ENCODE measurements around the gene LRMDA.

Gene LRMDA

DNA sequence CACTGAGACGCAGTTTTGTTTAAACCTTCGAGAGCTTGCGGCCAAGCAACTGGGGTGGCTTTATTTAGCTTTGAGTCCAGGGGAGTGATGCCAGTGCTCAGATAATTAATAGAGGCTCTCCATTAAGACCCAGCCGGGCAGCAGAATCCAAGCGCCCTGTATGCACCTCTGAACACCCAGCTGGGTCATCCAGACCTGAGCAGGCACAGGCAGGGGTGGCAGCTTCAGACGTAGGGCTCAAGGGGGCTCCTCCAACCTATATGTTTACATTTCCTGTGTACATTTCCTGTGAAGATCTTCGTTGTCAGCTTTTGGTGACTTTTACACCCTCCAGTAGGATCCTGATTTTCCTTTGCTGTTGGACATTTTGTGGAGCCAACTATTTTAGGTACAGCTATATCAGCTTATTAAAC is 719.5 kb downstream of the LRMDA start:
- DNase-seq = no peak

DNA sequence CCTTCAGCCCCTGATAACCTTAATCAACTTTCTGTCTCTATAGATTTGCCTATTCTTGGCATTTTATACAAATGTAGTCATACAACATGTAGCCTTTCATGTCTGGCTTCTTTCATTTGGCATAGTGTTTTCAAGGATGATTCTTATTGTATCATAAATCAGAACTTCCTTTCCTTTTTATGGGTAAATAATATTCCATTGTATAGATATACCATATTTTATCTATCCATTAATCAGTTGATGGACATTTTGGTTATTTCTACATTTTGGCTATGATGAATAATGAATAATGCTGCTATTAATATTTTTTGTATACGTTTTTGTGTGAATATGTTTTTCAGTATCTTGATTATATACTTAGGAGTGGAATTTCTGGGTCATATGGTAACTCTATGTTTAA is 720.8 kb downstream of the LRMDA start:
- DNase-seq = no peak

DNA sequence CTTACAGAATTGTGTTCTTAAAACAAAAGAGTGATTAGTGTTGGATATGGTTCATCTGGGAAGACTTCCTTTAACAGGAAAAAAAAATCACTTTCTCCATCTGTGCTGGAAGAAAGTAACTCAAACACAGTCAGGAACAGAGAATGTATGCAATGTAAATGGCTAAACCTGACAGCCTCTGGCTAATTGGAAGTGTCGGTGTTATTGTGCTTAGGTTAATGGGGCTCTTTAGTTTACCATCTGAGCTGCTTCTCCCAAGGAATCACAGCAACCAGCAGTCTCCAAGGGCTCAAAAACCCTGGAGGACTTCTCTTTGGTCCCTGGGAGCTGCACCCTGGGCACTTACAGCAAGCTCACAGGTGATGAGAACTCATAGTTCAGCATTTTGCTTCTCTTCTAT is 724.5 kb downstream of the LRMDA start:
- DNase-seq = no peak

DNA sequence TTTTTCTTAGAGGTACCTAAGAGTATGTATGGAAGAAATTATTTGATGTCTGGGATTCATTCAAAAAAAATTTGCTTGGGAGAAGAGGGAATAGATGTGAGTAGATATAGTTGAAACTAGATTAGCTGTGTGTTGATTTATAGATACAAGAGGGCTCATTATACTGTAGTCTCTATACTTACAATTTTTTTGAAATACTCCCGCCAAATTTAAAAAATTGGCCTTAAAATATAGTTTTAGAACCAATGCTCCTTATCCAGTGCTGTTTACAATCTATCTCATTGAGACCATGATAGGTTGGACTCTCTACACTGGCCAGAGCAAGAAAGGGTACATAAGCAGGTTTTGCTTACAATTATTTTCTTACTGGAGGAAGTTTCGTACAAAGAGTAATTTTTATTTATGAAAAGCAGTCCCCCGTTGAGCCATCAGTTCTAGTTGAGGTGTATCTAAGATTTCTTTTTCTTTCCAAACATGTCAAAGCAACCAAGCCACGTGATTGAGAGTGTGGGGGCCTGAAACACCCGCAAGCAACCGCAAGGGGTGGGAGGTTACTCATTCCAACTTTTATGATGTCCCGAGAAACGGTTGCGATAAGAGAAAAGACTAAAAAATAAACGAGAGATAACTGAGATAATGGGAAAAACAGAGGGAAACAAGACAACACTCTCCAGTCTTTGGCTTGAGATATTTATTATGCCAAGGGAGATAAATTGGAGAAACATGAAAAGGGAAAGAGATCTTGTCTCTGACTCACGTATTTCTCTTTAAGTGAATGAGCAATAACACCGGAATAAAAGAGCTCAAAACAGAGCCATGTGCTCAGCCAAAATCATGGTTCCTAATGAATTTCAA is 729.2 kb downstream of the LRMDA start:
- DNase-seq = no peak

DNA sequence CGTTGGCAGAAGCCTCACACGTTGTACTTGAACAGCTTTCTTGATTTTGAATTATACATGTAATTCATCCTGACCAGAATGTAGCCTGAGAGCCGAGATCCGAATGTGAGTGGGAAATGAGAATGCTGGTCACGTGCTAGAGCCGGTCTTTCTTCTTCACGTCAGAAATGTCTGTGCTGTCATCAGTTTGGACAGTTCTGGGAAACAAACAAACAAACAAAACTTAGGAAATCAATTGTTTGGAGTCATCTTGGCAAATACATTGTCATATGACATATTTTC is 729.8 kb downstream of the LRMDA start:
- DNase-seq = no peak

DNA sequence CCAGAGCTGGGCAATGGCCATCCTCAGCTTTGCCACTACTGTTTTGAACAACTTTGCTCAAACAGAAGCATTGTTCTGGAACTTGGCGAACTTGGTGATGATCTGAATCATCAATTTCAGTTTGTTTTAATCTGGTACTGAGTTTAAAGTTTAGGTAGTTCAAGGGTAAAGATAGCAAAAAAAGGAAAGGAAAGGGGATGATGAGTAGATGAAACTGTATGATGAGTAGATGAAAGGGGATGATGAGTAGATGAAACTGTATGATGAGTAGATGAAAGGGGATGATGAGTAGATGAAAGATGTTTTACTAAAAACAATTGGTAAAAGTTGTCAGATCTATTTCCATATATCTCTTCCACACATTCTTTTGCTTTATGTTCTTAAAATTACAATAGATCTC is 737.0 kb downstream of the LRMDA start:
- DNase-seq = no peak

DNA sequence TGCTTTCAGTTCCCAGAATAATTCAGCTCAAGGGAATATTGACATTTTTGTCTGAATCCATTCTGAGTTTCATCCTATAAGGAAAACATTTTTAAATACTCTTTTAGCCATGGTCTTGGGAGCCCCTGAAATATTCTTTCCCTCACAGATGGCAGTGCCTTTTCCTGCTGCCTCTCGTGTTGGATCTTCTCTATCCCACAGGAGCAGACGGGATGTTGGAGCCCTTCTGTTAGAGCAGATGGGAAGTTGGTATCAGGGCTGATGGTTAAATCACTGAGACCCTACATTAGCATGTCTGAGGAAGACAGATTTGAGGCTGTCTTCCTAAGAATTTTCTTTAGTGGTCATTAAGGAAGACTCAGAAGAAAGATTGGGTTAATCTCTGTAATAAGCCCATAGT is 737.8 kb downstream of the LRMDA start:
- no peak for DNase-seq

DNA sequence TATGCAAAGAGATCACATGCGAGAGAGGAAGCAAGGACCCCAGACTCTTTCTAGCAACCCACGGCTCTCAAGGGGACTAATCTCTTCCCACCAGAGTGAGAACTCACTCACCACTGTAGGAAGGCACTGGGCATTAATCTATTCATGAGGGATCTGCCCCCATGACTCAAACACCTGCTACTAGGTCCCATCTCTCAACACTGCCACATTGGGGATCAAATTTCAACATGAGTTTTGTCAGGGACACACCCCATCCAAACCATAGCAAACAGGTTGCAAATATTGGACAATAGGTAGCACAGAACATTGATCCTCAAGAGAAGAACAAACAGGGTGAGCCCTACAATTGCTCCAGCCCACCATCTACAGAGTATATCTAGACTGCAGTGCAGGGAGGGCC is 740.6 kb downstream of the LRMDA start:
- DNase-seq = no peak

DNA sequence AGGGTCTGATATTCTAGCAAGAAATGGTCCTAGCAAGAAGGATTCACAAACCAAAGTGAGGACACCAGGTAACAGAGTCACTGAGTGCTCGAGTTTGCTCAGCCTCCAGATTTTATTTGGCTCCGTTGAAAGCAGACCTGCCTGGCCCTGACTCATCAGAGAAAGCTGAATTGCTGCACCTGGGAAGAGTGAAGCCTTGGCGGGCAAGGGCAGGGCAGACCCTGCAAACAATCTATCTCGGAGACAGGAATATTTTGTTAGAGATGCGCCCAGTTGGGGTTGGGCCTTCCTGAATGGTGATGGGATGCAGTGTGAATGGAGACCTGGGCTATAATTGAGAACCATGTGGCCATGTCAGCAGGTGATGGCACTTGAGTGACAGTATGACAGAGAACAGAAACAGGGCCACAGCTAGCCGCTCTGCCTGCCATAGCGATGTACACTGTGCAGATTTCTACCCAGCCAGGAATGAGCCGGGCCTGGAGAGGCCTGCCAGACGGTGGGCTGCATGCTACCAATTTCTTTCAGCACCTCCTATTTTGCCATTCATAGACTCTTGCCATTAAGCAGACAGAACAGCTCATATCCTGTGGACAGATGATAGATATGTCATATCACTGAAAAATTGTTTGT is 744.2 kb downstream of the LRMDA start:
- no peak for DNase-seq

DNA sequence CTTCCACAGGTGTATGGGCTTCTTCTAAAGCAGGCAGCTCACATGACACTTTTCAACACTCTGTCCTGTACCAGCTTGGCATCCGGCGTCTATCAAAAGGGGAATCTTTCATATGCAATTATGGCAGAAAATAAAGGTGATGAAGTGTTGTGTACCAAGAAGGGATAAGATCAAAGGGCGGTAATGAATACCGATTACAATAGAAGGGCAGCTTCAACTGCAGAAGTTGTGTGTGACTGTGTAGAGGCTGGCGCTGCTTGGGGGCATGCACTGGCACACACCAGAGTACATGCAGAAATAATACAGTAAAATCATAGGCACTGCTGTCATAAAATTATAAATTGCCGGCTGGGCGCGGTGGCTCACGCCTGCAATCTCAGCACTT is 744.7 kb downstream of the LRMDA start:
- DNase-seq = no peak

DNA sequence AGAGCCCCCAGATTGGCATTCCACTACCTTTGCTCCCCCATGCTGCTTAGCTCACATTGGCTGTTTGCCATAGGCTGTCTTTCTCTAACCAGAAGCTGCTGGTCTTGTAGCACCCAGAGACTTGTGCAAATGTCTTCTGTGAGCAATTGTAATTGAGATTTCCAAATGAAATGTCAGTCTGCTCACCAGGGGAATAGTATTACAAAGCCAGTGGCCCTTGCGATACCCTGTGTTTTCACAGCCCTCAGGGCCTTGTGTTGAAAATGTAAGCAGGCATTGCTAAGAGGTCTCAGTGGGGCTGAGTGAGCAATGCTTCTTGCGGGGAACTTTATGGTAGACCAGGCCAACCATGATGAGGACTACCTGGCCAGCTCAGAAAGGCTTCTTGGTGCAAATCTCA is 746.5 kb downstream of the LRMDA start:
- DNase-seq = no peak

DNA sequence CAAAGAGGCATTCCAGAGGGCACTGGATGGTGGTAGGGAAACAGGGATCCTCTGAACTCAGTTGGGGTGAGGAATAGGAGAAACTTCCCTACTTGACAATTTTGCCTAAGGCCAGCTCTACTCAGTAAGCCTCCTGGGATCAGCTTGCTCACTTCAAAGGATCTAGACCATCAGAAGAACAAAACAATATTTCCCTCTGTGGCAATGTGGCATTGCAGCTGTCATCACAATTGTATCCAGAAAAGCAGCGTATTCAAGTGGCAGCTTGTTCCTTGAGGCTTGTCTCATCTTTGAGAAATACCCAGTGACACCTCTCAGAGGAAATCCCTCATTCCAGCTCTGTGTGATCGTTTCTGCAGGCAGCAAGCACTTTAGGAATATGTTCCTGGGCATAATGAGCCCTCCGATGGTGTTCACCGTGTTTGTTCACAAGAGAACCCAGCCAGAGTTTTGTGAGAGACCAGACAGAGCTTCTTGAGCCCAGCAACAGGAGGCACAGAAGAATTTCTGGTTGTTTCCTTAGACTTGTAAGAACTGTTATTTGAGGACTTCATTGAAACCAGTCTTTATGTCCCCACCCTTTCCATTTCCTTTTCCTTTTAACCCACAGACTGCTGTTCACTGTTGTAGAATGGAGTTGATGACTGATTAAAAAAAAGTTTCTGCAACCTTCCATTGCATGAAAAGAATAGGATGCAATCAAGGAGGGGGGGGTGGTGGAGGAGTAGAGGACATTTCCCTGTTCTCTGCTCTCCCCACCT is 747.3 kb downstream of the LRMDA start:
- no peak for DNase-seq

DNA sequence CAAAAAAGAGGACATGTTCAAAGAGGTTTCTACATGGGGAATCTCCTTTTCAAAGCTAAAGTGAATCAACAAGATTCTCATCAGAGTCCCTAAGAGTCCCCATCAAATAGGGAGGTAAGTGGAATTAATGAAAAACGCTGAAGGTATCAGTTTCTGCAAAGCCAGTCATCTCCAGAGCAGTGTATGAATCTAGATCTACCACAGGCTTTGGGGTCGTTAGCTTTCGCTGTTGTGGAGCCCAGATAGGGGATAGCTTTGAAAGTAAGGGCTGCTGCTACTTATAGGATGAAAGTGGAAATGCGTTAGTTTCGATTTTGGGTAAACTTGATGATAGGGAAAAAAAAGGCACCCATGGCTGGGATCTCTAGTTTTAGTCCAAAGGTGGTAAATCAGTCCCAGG is 748.4 kb downstream of the LRMDA start:
- no peak for DNase-seq

DNA sequence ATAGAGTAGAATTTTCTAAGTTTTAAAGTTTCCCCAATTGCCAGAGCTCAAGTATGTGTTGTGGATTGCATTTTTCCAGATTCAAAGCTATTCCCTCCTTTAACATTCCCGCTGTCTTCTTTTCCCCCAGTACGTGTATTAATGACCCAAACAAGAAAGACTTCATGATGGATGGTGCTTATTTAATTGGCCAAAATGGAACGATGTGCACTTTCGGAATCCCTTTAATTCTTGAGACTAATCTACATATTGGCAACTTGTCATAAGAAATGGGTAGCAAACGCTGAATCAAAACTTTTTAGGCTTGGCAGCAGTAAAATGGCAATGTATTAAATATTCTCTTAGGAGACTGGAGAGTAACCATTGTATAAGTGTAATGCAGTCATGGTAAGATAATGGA is 753.2 kb downstream of the LRMDA start:
- no peak for DNase-seq

DNA sequence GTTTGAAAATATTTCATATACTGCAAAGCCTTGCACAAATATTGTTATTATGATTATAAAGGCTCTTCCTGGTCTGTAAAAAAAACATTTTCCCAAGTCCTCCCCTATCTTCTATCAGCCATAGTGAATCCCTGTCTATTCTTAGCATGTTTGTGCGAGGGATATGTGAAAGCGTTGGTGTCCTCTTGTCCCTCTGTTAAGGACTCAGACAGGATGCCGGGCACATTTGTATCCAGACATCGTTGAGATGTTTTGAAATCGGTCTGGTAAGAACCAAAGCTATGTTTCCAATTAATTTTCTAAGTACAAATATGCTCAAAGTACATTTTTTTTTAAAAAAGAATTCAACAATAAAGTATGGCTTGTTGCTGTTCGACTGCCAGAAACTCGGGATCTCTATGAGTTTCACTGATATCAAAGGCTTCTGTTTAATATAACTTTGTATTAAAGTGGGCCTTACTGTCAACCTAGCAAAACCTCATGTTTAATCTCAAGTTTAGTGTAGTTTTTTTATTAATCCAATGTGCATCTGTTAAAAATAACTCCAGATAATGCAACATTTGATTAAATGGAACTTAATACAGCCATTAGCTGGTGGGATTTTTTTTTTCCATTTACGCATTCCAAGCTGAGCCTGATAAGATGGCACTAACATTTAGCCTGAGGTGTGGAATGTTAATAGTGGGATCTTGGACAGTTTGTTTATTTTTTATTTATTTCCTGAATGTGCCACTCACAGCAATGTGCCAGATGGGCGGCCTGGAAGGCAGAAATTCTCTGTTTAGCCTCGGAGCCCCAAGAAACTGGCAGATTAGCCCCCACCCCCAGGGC is 754.3 kb downstream of the LRMDA start:
- DNase-seq = no peak

DNA sequence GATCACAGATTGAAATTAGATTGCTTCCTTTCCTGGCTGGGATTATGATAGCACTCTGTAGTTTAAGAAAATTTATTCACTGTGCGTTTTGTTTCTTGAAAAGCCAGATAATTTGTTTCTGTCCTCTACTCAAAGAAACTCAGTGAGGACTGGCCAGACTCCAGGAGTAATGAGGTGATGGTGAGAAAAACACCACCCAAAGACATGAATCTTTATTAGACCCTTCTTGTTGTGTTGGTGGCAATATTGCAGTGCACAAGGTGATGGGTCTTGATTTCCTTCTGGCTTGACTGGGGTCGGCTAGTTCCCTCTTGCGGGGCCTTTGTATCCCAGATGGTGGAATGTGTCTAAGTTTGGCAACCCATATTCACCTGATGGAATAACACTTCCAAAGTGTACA is 756.8 kb downstream of the LRMDA start:
- DNase-seq = no peak

DNA sequence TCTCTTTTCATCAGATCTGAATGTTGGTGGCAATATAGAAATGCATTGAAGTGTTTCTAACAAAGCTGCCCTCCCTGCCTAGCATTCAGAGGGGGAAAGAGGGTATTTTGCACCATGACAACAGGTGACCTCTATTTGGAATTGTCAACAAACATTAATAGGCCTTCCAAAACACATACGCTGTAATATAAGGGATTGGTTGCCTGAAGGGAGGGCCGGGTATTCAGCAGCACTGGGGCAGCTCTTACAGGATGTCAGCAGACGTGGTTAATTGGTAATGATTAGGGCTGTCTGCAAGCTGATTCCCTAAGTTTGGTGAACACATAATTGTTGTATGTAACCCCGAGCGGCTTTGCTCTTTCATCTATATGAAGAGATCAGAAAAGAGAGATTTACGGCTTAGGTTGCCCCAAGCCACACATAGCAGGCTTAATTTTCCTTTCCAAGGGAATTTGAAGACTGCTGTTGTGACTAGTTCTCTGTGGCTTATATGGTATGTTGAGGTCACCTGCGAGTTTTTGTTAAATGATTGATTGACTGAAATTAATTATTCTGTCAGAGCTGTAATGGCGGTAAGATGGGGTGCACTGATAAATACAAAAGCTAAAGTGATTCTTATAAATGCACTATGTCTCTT is 759.3 kb downstream of the LRMDA start:
- DNase-seq = no peak

DNA sequence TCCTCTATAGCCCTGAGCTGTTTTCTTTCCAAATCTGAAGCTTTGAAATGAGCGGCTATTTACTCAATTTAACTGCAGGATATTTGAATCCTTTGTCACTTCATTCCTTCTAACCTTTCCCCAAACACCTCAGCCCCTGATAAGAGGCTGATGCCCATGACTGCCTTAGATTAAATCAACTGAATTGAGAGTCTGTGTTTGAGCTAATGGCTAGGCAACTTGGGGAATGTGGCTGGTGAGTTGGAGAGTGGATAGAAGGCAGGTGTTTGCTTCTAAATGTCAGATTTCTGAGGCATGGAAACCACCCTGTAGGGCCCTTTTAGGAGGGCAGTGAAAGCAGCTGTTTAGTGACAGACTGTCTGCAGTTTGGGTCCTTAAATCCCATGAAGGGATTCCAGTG is 759.9 kb downstream of the LRMDA start:
- DNase-seq = no peak

DNA sequence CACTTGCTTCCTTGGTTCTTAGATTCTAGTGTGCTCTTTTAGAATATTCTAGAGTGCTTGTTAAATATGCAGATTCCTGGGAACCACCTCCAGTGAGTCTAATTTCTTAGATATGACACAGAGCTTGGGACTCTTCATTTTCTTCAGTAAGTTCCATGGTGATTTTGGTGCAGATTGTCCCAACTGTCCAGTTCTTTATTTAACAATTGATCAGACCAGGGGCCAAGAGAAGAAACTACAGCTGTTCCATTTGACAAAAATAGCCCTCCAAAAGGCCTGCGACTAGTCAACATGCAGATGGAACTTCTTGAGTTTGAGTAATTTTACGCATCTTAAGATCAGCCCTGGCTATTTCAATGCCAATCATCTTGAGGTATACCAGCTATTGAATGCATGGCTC is 760.7 kb downstream of the LRMDA start:
- no peak for DNase-seq

DNA sequence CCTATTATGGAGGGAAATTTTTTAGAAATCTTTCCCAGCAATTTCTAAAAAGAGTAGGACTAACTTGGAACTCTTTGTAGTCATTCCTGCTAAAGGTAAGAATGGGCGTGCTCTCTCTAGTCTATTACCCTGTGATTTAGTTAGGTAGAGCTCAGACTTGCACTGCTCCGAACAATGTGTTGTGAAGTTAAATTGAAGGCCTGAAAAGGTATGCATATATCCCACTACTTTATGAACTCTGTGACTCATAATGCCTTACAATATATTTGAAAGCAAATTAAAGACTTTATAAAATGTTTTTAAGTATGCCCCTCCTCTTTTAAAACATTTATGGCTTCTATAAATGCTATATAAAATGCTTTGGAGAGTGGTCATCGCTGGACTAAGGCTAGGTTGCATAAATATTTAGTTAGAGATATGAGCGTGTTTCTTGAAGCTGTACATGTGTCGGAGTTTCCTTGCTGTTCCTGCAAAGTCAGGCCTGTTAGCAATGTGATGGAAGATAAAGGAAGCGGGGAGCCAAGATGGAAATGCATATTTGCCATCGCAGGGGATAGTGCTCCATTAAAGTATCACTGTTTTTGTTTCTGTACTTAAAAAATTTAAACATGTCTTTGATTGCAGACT is 761.4 kb downstream of the LRMDA start:
- DNase-seq = no peak

DNA sequence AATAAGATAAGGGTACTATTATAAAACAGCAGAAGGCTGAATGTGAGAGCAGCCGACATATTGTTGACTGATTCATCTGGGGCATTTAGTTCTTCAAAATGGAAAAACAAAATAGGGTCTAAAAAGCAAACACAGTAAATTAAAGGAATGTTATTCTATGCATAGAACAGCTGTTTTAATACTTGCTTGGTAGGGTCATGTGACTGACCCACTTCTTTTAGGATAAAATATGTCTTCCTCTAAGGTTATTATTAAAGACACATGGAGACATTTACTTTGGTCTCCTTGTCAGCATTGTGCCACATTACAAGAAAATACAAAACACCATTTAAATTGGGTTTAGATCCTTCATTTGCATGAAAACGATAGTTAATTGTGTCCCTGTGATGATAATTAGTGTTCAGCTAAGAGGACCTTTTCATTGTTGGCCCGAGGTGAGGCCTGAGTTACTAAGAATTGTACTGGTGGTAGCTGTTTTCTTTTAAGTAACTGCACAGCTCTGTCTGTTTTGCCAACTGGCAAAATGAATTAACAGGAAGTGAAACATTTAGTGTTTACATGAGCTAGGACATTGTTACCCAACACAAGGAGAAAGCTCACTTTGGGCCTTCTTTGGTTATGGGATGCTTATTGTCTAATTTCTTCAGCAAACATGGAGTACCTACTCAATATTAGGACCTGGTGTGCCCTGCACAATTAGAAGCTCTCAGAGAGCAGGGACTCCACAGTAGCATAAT is 764.4 kb downstream of the LRMDA start:
- DNase-seq = no peak

DNA sequence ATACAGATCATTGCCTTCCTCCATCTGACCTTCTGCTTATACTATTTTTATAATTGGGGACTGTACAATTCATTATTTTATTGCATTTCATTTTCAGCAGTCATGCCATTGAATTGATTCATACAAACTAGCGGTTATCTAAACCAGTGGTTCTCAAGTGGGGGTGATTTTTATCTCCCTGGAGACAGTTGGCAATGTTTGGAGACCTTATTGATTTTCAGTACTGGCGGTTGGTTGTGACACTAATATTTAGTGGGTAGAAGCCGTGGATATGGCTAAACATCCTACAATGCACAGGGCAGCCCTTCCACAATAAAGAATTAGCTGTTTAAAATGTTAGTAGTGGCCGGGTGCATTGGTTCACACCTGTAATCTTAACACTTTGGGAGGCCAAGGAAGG is 765.9 kb downstream of the LRMDA start:
- DNase-seq = no peak
